G401.6 (cell line): ENCODE results near the gene TECPR2.

Experiments used
- FAIRE-seq: peaks from 2 replicates; lab custom pipeline; 2012; peaks lifted over from hg19 to GRCh38; lab: Jason Lieb, UNC

TECPR2 gene

GRCh38 chr14:102374264-102374663 is 11.5 kb downstream of the TECPR2 start:
- no peak for FAIRE-seq

GRCh38 chr14:102375119-102375518 is 12.4 kb downstream of the TECPR2 start:
- FAIRE-seq, result no peak

- FAIRE-seq, result no peak
Measured at GRCh38 chr14:102377696-102378095, 15.0 kb downstream of the TECPR2 start.

- FAIRE-seq, result no peak
Measured at GRCh38 chr14:102378830-102379229, 16.1 kb downstream of the TECPR2 start.

GRCh38 chr14:102387086-102387485 is 24.3 kb downstream of the TECPR2 start:
- FAIRE-seq, result no peak

- no peak for FAIRE-seq
Measured at GRCh38 chr14:102389246-102389645, 26.5 kb downstream of the TECPR2 start.

GRCh38 chr14:102390064-102390855 is 27.5 kb downstream of the TECPR2 start:
- no peak for FAIRE-seq

- FAIRE-seq, result no peak
Measured at GRCh38 chr14:102392506-102392905, 29.8 kb downstream of the TECPR2 start.

GRCh38 chr14:102394717-102395375 is 32.1 kb downstream of the TECPR2 start:
- FAIRE-seq, result no peak

- FAIRE-seq, result no peak
Measured at GRCh38 chr14:102396521-102396920, 33.8 kb downstream of the TECPR2 start.

GRCh38 chr14:102403028-102403427 is 40.3 kb downstream of the TECPR2 start:
- no peak for FAIRE-seq

- FAIRE-seq, result no peak
Measured at GRCh38 chr14:102407258-102407657, 44.5 kb downstream of the TECPR2 start.

- FAIRE-seq, result no peak
Measured at GRCh38 chr14:102408724-102409123, 46.0 kb downstream of the TECPR2 start.

GRCh38 chr14:102415671-102416070 is 52.9 kb downstream of the TECPR2 start:
- FAIRE-seq, result no peak

GRCh38 chr14:102417001-102417431 is 54.3 kb downstream of the TECPR2 start:
- no peak for FAIRE-seq

GRCh38 chr14:102417646-102418045 is 54.9 kb downstream of the TECPR2 start:
- FAIRE-seq, result no peak

- no peak for FAIRE-seq
Measured at GRCh38 chr14:102418169-102418852, 55.6 kb downstream of the TECPR2 start.

- no peak for FAIRE-seq
Measured at GRCh38 chr14:102418853-102419240, 56.1 kb downstream of the TECPR2 start.

- FAIRE-seq, result no peak
Measured at GRCh38 chr14:102419276-102419675, 56.5 kb downstream of the TECPR2 start.

- FAIRE-seq, result no peak
Measured at GRCh38 chr14:102419716-102420115, 57.0 kb downstream of the TECPR2 start.

GRCh38 chr14:102421411-102422057 is 58.8 kb downstream of the TECPR2 start:
- no peak for FAIRE-seq

- FAIRE-seq, result no peak
Measured at GRCh38 chr14:102424520-102424919, 61.8 kb downstream of the TECPR2 start.

GRCh38 chr14:102424923-102425322 is 62.2 kb downstream of the TECPR2 start:
- FAIRE-seq, result no peak
